ENCODE data around the gene NCOA1.
"Not testable (repeated sequence)": the region's sequence is repeated elsewhere in the genome, so short reads cannot be mapped to it uniquely, and the experiment has no call there.

The NCOA1 gene

GRCh38 chr2:24508878-24509277 is 17.8 kb downstream of the NCOA1 start:
- DNase-seq: no peak

- DNase-seq: no peak
Measured at GRCh38 chr2:24509425-24509824, 18.4 kb downstream of the NCOA1 start.

GRCh38 chr2:24509840-24510239 is 18.8 kb downstream of the NCOA1 start:
- DNase-seq: no peak

- no peak for DNase-seq
Measured at GRCh38 chr2:24510771-24511170, 19.7 kb downstream of the NCOA1 start.

GRCh38 chr2:24511198-24511597 is 20.1 kb downstream of the NCOA1 start:
- DNase-seq: no peak

- DNase-seq: no peak
Measured at GRCh38 chr2:24511894-24512293, 20.8 kb downstream of the NCOA1 start.

- no peak for DNase-seq
Measured at GRCh38 chr2:24512404-24512803, 21.4 kb downstream of the NCOA1 start.

GRCh38 chr2:24512831-24513230 is 21.8 kb downstream of the NCOA1 start:
- DNase-seq: no peak

GRCh38 chr2:24513281-24514071 is 22.4 kb downstream of the NCOA1 start:
- no peak for DNase-seq

GRCh38 chr2:24514820-24515219 is 23.8 kb downstream of the NCOA1 start:
- no peak for DNase-seq

GRCh38 chr2:24515335-24515734 is 24.3 kb downstream of the NCOA1 start:
- no peak for DNase-seq

GRCh38 chr2:24515831-24516230 is 24.8 kb downstream of the NCOA1 start:
- no peak for DNase-seq

- DNase-seq: peak; percentile 24
Measured at GRCh38 chr2:24517247-24517646, 26.2 kb downstream of the NCOA1 start.

- DNase-seq: no peak
Measured at GRCh38 chr2:24520175-24520574, 29.1 kb downstream of the NCOA1 start.

- no peak for DNase-seq
Measured at GRCh38 chr2:24521162-24521857, 30.3 kb downstream of the NCOA1 start.

GRCh38 chr2:24521975-24522639 is 31.1 kb downstream of the NCOA1 start:
- DNase-seq: no peak

- no peak for DNase-seq
Measured at GRCh38 chr2:24527536-24527935, 36.5 kb downstream of the NCOA1 start.

- DNase-seq: no peak
Measured at GRCh38 chr2:24530796-24531195, 39.7 kb downstream of the NCOA1 start.

- DNase-seq: not testable (repeated sequence)
Measured at GRCh38 chr2:24531610-24532009, 40.6 kb downstream of the NCOA1 start.

- DNase-seq: not testable (repeated sequence)
Measured at GRCh38 chr2:24532057-24532456, 41.0 kb downstream of the NCOA1 start.

GRCh38 chr2:24533574-24533973 is 42.5 kb downstream of the NCOA1 start:
- DNase-seq: not testable (repeated sequence)

- no peak for DNase-seq
Measured at GRCh38 chr2:24538720-24539119, 47.7 kb downstream of the NCOA1 start.

- DNase-seq: no peak
Measured at GRCh38 chr2:24539258-24539657, 48.2 kb downstream of the NCOA1 start.

GRCh38 chr2:24540011-24540477 is 49.0 kb downstream of the NCOA1 start:
- DNase-seq: no peak

Data from CD4-positive, alpha-beta T cell treated with Interleukin-21 for 1 hour (primary cell).